GM18511 (cell line): ENCODE data around the gene DNAH2.
A peak's percentile ranks its signal among the peaks of the same experiment; 100 is the strongest.
"Not testable (repeated sequence)": the region's sequence is repeated elsewhere in the genome, so short reads cannot be mapped to it uniquely, and the experiment has no call there.

Experiments used
- ATAC-seq: cut with Tn5 transposase; IDR thresholded peaks from one replicate; pipeline ENCODE4 v1.9.1; 2021; ENCODE audit warnings: mild to moderate bottlenecking, moderate library complexity; ENCODE audit not compliant: unreplicated experiment

Gene DNAH2

GRCh38 chr17:7769854-7770253 is 52.3 kb downstream of the DNAH2 start:
- no peak for ATAC-seq

- no peak for ATAC-seq
Observed at GRCh38 chr17:7774055-7774521, 56.5 kb downstream of the DNAH2 start.

- no peak for ATAC-seq
Observed at GRCh38 chr17:7775051-7775450, 57.5 kb downstream of the DNAH2 start.

GRCh38 chr17:7777017-7777416 is 59.5 kb downstream of the DNAH2 start:
- ATAC-seq, result no peak

- ATAC-seq, result no peak
Observed at GRCh38 chr17:7780736-7781135, 63.2 kb downstream of the DNAH2 start.

GRCh38 chr17:7781429-7781828 is 63.9 kb downstream of the DNAH2 start:
- ATAC-seq, result peak; percentile 50

- no peak for ATAC-seq
Observed at GRCh38 chr17:7782240-7782639, 64.7 kb downstream of the DNAH2 start.

GRCh38 chr17:7786866-7787265 is 69.3 kb downstream of the DNAH2 start:
- ATAC-seq, result no peak

- ATAC-seq, result no peak
Observed at GRCh38 chr17:7789131-7789530, 71.6 kb downstream of the DNAH2 start.

- no peak for ATAC-seq
Observed at GRCh38 chr17:7790150-7790549, 72.6 kb downstream of the DNAH2 start.

GRCh38 chr17:7792611-7793010 is 75.1 kb downstream of the DNAH2 start:
- ATAC-seq, result no peak

GRCh38 chr17:7794075-7794663 is 76.6 kb downstream of the DNAH2 start:
- no peak for ATAC-seq

- no peak for ATAC-seq
Observed at GRCh38 chr17:7797976-7798375, 80.4 kb downstream of the DNAH2 start.

GRCh38 chr17:7798839-7799238 is 81.3 kb downstream of the DNAH2 start:
- ATAC-seq, result no peak

- no peak for ATAC-seq
Observed at GRCh38 chr17:7803981-7804380, 86.4 kb downstream of the DNAH2 start.

- ATAC-seq, result no peak
Observed at GRCh38 chr17:7806587-7806986, 89.0 kb downstream of the DNAH2 start.

GRCh38 chr17:7807206-7807605 is 89.7 kb downstream of the DNAH2 start:
- ATAC-seq, result no peak

- no peak for ATAC-seq
Observed at GRCh38 chr17:7809086-7809790, 91.7 kb downstream of the DNAH2 start.

GRCh38 chr17:7809791-7810343 is 92.3 kb downstream of the DNAH2 start:
- ATAC-seq, result not testable (repeated sequence)

GRCh38 chr17:7811251-7811650 is 93.7 kb downstream of the DNAH2 start:
- ATAC-seq, result no peak

GRCh38 chr17:7814969-7815368 is 97.4 kb downstream of the DNAH2 start:
- ATAC-seq, result no peak

- no peak for ATAC-seq
Observed at GRCh38 chr17:7816926-7817642, 99.5 kb downstream of the DNAH2 start.
